COLO668 (cell line): ENCODE results near the gene JPT2.

Experiments used
- DNase-seq: peaks from one replicate; lab custom pipeline; 2025; ENCODE audit not compliant: unreplicated experiment; lab: John Stamatoyannopoulos, UW

Gene JPT2

GRCh38 chr16:1673424-1674151, 4.5 kb upstream of the JPT2 start:
- DNase-seq: no peak

- no peak for DNase-seq
Measured at GRCh38 chr16:1674306-1674705, 3.8 kb upstream of the JPT2 start.

- no peak for DNase-seq
Measured at GRCh38 chr16:1674751-1675664, 3.1 kb upstream of the JPT2 start.

GRCh38 chr16:1676661-1677060, 1.4 kb upstream of the JPT2 start:
- DNase-seq: no peak

GRCh38 chr16:1677339-1677738, 740 bp upstream of the JPT2 start:
- no peak for DNase-seq

GRCh38 chr16:1678500-1679098, 520 bp downstream of the JPT2 start:
- DNase-seq: peak; percentile 68

- no peak for DNase-seq
Measured at GRCh38 chr16:1680361-1680760, 2.3 kb downstream of the JPT2 start.

GRCh38 chr16:1681032-1681431, 3.0 kb downstream of the JPT2 start:
- DNase-seq: no peak

GRCh38 chr16:1687427-1688316, 9.6 kb downstream of the JPT2 start:
- DNase-seq: no peak

GRCh38 chr16:1688807-1689560, 10.9 kb downstream of the JPT2 start:
- DNase-seq: no peak

- no peak for DNase-seq
Measured at GRCh38 chr16:1689853-1690252, 11.8 kb downstream of the JPT2 start.

- no peak for DNase-seq
Measured at GRCh38 chr16:1690810-1691209, 12.7 kb downstream of the JPT2 start.

- no peak for DNase-seq
Measured at GRCh38 chr16:1691276-1691675, 13.2 kb downstream of the JPT2 start.

- DNase-seq: no peak
Measured at GRCh38 chr16:1691956-1692355, 13.9 kb downstream of the JPT2 start.

GRCh38 chr16:1696863-1697262, 18.8 kb downstream of the JPT2 start:
- DNase-seq: no peak

GRCh38 chr16:1698680-1699079, 20.6 kb downstream of the JPT2 start:
- no peak for DNase-seq

- DNase-seq: no peak
Measured at GRCh38 chr16:1700246-1700645, 22.2 kb downstream of the JPT2 start.

GRCh38 chr16:1701216-1701878, 23.3 kb downstream of the JPT2 start:
- DNase-seq: no peak

- DNase-seq: peak; percentile 36
Measured at GRCh38 chr16:1705324-1705687, 27.2 kb downstream of the JPT2 start.
